Bronchial epithelial cell (primary cell): Measurements from ENCODE around the gene DPY19L3. TPM values are rescaled to one million over a fixed set of nuclear protein-coding genes. Genes with fewer than 3 reads are reported as not detected.
"Not testable (repeated sequence)": the region's sequence is repeated elsewhere in the genome, so short reads cannot be mapped to it uniquely, and the experiment has no call there.

Experiments used
- DNase-seq: peaks from one replicate; pipeline ENCODE4 v3.0.0-alpha.2; 2010; ENCODE audit warnings: low read depth
- FAIRE-seq: peaks from 2 replicates; lab custom pipeline; 2011; peaks lifted over from hg19 to GRCh38; lab: Jason Lieb, UNC
- H3K27me3 ChIP-seq: 2 replicates; pipeline ENCODE4 v1.5.1; 2011; ENCODE audit warnings: low read length; ENCODE audit not compliant: control insufficient read depth, insufficient read depth
- H3K36me3 ChIP-seq: 2 replicates; pipeline ENCODE4 v1.5.1; 2011; ENCODE audit warnings: low read length; ENCODE audit not compliant: control insufficient read depth, insufficient read depth
- H3K4me3 ChIP-seq: 2 replicates; pipeline ENCODE4 v1.5.1; 2011; ENCODE audit warnings: mild to moderate bottlenecking, low read depth, low read length, control low read depth
- total RNA-seq: library from RNA; depleted of rRNA; stranded (reverse); fragments of >200 nt; gene quantifications from 2 replicates; pipeline ENCODE4 v1.2.1, GENCODE V29; 2014
- TF ChIP-seq, protein P1 (sequence below): IDR thresholded peaks from 2 replicates; pipeline ENCODE4 v1.5.1; 2011; ENCODE audit warnings: mild to moderate bottlenecking, moderate library complexity, low read length, control low read depth, inconsistent platforms; ENCODE audit not compliant: insufficient read depth, severe bottlenecking

DPY19L3 gene
- total RNA-seq, 1 donor from 2014 or later: 5.8 TPM

- FAIRE-seq (no peak), DNase-seq (no peak)
- Histone ChIP-seq H3K4me3 (no peak overlapping the region), H3K36me3 (no peaks in the 10 kb centered on the region), H3K27me3 (no peaks in the 10 kb centered on the region)
- TF ChIP-seq, protein P1, sequence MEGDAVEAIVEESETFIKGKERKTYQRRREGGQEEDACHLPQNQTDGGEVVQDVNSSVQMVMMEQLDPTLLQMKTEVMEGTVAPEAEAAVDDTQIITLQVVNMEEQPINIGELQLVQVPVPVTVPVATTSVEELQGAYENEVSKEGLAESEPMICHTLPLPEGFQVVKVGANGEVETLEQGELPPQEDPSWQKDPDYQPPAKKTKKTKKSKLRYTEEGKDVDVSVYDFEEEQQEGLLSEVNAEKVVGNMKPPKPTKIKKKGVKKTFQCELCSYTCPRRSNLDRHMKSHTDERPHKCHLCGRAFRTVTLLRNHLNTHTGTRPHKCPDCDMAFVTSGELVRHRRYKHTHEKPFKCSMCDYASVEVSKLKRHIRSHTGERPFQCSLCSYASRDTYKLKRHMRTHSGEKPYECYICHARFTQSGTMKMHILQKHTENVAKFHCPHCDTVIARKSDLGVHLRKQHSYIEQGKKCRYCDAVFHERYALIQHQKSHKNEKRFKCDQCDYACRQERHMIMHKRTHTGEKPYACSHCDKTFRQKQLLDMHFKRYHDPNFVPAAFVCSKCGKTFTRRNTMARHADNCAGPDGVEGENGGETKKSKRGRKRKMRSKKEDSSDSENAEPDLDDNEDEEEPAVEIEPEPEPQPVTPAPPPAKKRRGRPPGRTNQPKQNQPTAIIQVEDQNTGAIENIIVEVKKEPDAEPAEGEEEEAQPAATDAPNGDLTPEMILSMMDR: no peak
Observed at GRCh38 chr19:32442650-32443049, 37.1 kb downstream of the DPY19L3 start.

DNA sequence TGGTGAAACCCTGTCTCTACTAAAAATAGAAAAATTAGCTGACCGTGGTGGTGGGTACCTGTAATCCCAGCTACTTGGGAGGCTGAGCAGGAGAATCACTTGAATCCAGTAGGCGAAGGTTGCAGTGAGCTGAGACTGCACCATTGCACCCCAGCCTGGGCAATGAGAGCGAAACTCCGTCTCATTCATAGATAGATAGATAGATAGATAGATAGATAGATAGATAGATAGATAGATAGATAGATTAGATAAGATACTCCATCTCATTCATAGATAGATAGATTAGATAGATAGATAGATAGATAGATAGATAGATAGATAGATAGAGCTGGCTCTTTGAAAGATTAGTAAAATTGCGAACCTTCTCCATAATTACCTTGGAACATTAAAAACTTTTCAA lies 42.0 kb downstream of the DPY19L3 start:
- H3K36me3 ChIP-seq, DNase-seq, H3K4me3 ChIP-seq, FAIRE-seq, H3K27me3 ChIP-seq: not testable (repeated sequence)

- Histone ChIP-seq H3K27me3 (no peaks in the 10 kb centered on the region), H3K4me3 (no peak overlapping the region), H3K36me3 (no peaks in the 10 kb centered on the region)
- FAIRE-seq (no peak), DNase-seq (no peak)
- TF ChIP-seq, protein P1: no peak
Observed at GRCh38 chr19:32448026-32448425, 42.5 kb downstream of the DPY19L3 start.

GRCh38 chr19:32450217-32450616 lies 44.6 kb downstream of the DPY19L3 start:
- TF ChIP-seq, protein P1: no peak
- Histone ChIP-seq H3K27me3 (no peaks in the 10 kb centered on the region), H3K36me3 (no peaks in the 10 kb centered on the region), H3K4me3 (no peak overlapping the region)
- DNase-seq (no peak), FAIRE-seq (no peak)

DNA sequence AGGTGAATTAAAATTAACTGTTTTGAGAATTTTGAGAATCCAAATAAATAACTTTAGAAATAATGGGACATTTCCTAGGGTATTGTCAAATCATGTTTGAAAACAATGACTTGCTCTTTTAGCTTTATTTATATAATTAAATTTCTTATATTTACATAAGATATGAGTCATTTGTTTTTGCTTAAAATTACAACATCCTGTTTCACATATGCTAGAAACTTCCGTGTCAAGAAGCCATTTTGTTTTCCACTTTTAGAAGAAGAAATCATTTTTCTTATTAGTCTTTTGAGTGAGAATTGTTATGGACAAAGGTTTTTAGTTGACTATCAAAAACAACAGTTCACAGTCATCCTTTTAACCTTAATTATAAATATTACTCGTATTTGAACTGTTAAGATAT lies 48.2 kb downstream of the DPY19L3 start:
- no peak overlapping the region for H3K4me3 ChIP-seq
- TF ChIP-seq, protein P1: no peak
- FAIRE-seq: no peak
- H3K36me3 ChIP-seq: no peaks in the 10 kb centered on the region
- peak; percentile 8 for DNase-seq
- H3K27me3 ChIP-seq: no peaks in the 10 kb centered on the region

GRCh38 chr19:32456406-32456805 lies 50.8 kb downstream of the DPY19L3 start:
- FAIRE-seq: no peak

More at GRCh38 chr19:32456406-32456805, 50.8 kb downstream of the DPY19L3 start:
- Histone ChIP-seq H3K27me3 (no peaks in the 10 kb centered on the region), H3K4me3 (no peak overlapping the region), H3K36me3 (no peaks in the 10 kb centered on the region)
- no peak for DNase-seq
- TF ChIP-seq, protein P1: no peak
